ENCODE data around the gene IL34.

Gene IL34

GRCh38 chr16:70604407-70605282 is 41.7 kb upstream of the IL34 start:
- Histone ChIP-seq H3K4me1 (ENCODE audit: control extremely low read depth in 1 of 4, control insufficient read depth in 4 of 4, insufficient read depth in 4 of 4, low read length in 3 of 4) (no peaks in the 10 kb centered on the region), H3K4me3 (ENCODE audit: control insufficient read depth in 1 of 7, extremely low read depth in 1 of 7, insufficient read depth in 4 of 7, low read depth in 2 of 7, low read length in 6 of 7) (no peak overlapping the region), H3K27ac (ENCODE audit: insufficient read depth in 1 of 2, low read depth in 1 of 2, low read length in 2 of 2, poor library complexity in 1 of 2, severe bottlenecking in 2 of 2) (no peak overlapping the region), H3K9me3 (ENCODE audit: control extremely low read depth in 1 of 5, control insufficient read depth in 4 of 5, insufficient read depth in 2 of 5, low read depth in 1 of 5, low read length in 4 of 5) (no peaks in the 10 kb centered on the region), H3K36me3 (ENCODE audit: control insufficient read depth in 4 of 4, insufficient read depth in 4 of 4, low read length in 3 of 4) (no peaks in the 10 kb centered on the region), H3K27me3 (replicated peaks in 2 of 5; ENCODE audit: control insufficient read depth in 4 of 5, insufficient read depth in 5 of 5, low read length in 4 of 5) (no peaks in the 10 kb centered on the region)
- POLR2A ChIA-PET: interaction anchor here (0.6 kb wide), 1 partner anchor 1177 kb away, joined by 3 read pairs; no protein-coding TSS in a partner anchor
- CTCF ChIA-PET: no interaction called here
- DNase-seq: no peak
- WGBS (ENCODE audit: insufficient coverage): 92% methylated on average over 3 of the region's 8 CpGs

- no peak for DNase-seq
- Histone ChIP-seq H3K27me3 (replicated peaks in 2 of 5; ENCODE audit: control insufficient read depth in 4 of 5, insufficient read depth in 5 of 5, low read length in 4 of 5) (no peaks in the 10 kb centered on the region), H3K4me1 (ENCODE audit: control extremely low read depth in 1 of 4, control insufficient read depth in 4 of 4, insufficient read depth in 4 of 4, low read length in 3 of 4) (no peaks in the 10 kb centered on the region), H3K9me3 (ENCODE audit: control extremely low read depth in 1 of 5, control insufficient read depth in 4 of 5, insufficient read depth in 2 of 5, low read depth in 1 of 5, low read length in 4 of 5) (no peaks in the 10 kb centered on the region), H3K36me3 (ENCODE audit: control insufficient read depth in 4 of 4, insufficient read depth in 4 of 4, low read length in 3 of 4) (no peaks in the 10 kb centered on the region), H3K27ac (ENCODE audit: insufficient read depth in 1 of 2, low read depth in 1 of 2, low read length in 2 of 2, poor library complexity in 1 of 2, severe bottlenecking in 2 of 2) (no peak overlapping the region), H3K4me3 (ENCODE audit: control insufficient read depth in 1 of 7, extremely low read depth in 1 of 7, insufficient read depth in 4 of 7, low read depth in 2 of 7, low read length in 6 of 7) (no peak overlapping the region)
- ChIA-PET CTCF (no interaction called here), POLR2A (interaction anchor here (0.6 kb wide), 1 partner anchor 1178 kb away, joined by 3 read pairs; no protein-coding TSS in a partner anchor)
- 100% methylated on average over 1 of the region's 1 CpG for WGBS (ENCODE audit: insufficient coverage)
Measured at GRCh38 chr16:70605283-70605657, 41.1 kb upstream of the IL34 start.

- ChIA-PET CTCF (interaction anchor here (0.7 kb wide), 1 partner anchor 821 kb away, joined by 3 read pairs; no protein-coding TSS in a partner anchor), POLR2A (no interaction called here)
- WGBS (ENCODE audit: insufficient coverage): 96% methylated on average over 7 of the region's 7 CpGs
- Histone ChIP-seq H3K36me3 (ENCODE audit: control insufficient read depth in 4 of 4, insufficient read depth in 4 of 4, low read length in 3 of 4) (no peaks in the 10 kb centered on the region), H3K27me3 (replicated peaks in 2 of 5; ENCODE audit: control insufficient read depth in 4 of 5, insufficient read depth in 5 of 5, low read length in 4 of 5) (no peaks in the 10 kb centered on the region), H3K27ac (ENCODE audit: insufficient read depth in 1 of 2, low read depth in 1 of 2, low read length in 2 of 2, poor library complexity in 1 of 2, severe bottlenecking in 2 of 2) (no peak overlapping the region), H3K4me3 (ENCODE audit: control insufficient read depth in 1 of 7, extremely low read depth in 1 of 7, insufficient read depth in 4 of 7, low read depth in 2 of 7, low read length in 6 of 7) (no peak overlapping the region), H3K9me3 (ENCODE audit: control extremely low read depth in 1 of 5, control insufficient read depth in 4 of 5, insufficient read depth in 2 of 5, low read depth in 1 of 5, low read length in 4 of 5) (no peaks in the 10 kb centered on the region), H3K4me1 (ENCODE audit: control extremely low read depth in 1 of 4, control insufficient read depth in 4 of 4, insufficient read depth in 4 of 4, low read length in 3 of 4) (no peaks in the 10 kb centered on the region)
- no peak for DNase-seq
Measured at GRCh38 chr16:70608521-70608920, 37.8 kb upstream of the IL34 start.

- H3K4me3 ChIP-seq (ENCODE audit: control insufficient read depth in 1 of 7, extremely low read depth in 1 of 7, insufficient read depth in 4 of 7, low read depth in 2 of 7, low read length in 6 of 7): no peak overlapping the region
- H3K4me1 ChIP-seq (ENCODE audit: control extremely low read depth in 1 of 4, control insufficient read depth in 4 of 4, insufficient read depth in 4 of 4, low read length in 3 of 4): no peaks in the 10 kb centered on the region
- POLR2A ChIA-PET: no interaction called here
- WGBS (ENCODE audit: insufficient coverage): 94% methylated on average over 13 of the region's 18 CpGs
- no peaks in the 10 kb centered on the region for H3K9me3 ChIP-seq (ENCODE audit: control extremely low read depth in 1 of 5, control insufficient read depth in 4 of 5, insufficient read depth in 2 of 5, low read depth in 1 of 5, low read length in 4 of 5)
- H3K27ac ChIP-seq (ENCODE audit: insufficient read depth in 1 of 2, low read depth in 1 of 2, low read length in 2 of 2, poor library complexity in 1 of 2, severe bottlenecking in 2 of 2): no peak overlapping the region
- CTCF ChIA-PET: interaction anchor here (1.6 kb wide), 1 partner anchor 160 kb away, joined by 4 read pairs; no protein-coding TSS in a partner anchor
- H3K27me3 ChIP-seq (replicated peaks in 2 of 5; ENCODE audit: control insufficient read depth in 4 of 5, insufficient read depth in 5 of 5, low read length in 4 of 5): no peaks in the 10 kb centered on the region
- DNase-seq: no peak
- H3K36me3 ChIP-seq (ENCODE audit: control insufficient read depth in 4 of 4, insufficient read depth in 4 of 4, low read length in 3 of 4): no peaks in the 10 kb centered on the region
Measured at GRCh38 chr16:70610273-70611223, 35.8 kb upstream of the IL34 start.

GRCh38 chr16:70611224-70611598 is 35.1 kb upstream of the IL34 start:
- WGBS (ENCODE audit: insufficient coverage): 98% methylated on average over 4 of the region's 5 CpGs
- ChIA-PET POLR2A (no interaction called here), CTCF (interaction anchor here (1.6 kb wide), 1 partner anchor 160 kb away, joined by 4 read pairs; no protein-coding TSS in a partner anchor)
- H3K4me3 ChIP-seq (ENCODE audit: control insufficient read depth in 1 of 7, extremely low read depth in 1 of 7, insufficient read depth in 4 of 7, low read depth in 2 of 7, low read length in 6 of 7): no peak overlapping the region
- H3K9me3 ChIP-seq (ENCODE audit: control extremely low read depth in 1 of 5, control insufficient read depth in 4 of 5, insufficient read depth in 2 of 5, low read depth in 1 of 5, low read length in 4 of 5): no peaks in the 10 kb centered on the region
- no peak overlapping the region for H3K27ac ChIP-seq (ENCODE audit: insufficient read depth in 1 of 2, low read depth in 1 of 2, low read length in 2 of 2, poor library complexity in 1 of 2, severe bottlenecking in 2 of 2)
- H3K27me3 ChIP-seq (replicated peaks in 2 of 5; ENCODE audit: control insufficient read depth in 4 of 5, insufficient read depth in 5 of 5, low read length in 4 of 5): no peaks in the 10 kb centered on the region
- no peaks in the 10 kb centered on the region for H3K4me1 ChIP-seq (ENCODE audit: control extremely low read depth in 1 of 4, control insufficient read depth in 4 of 4, insufficient read depth in 4 of 4, low read length in 3 of 4)
- DNase-seq: no peak
- no peaks in the 10 kb centered on the region for H3K36me3 ChIP-seq (ENCODE audit: control insufficient read depth in 4 of 4, insufficient read depth in 4 of 4, low read length in 3 of 4)

- H3K9me3 ChIP-seq (ENCODE audit: control extremely low read depth in 1 of 5, control insufficient read depth in 4 of 5, insufficient read depth in 2 of 5, low read depth in 1 of 5, low read length in 4 of 5): no peaks in the 10 kb centered on the region
- H3K36me3 ChIP-seq (ENCODE audit: control insufficient read depth in 4 of 4, insufficient read depth in 4 of 4, low read length in 3 of 4): no peaks in the 10 kb centered on the region
- H3K4me1 ChIP-seq (ENCODE audit: control extremely low read depth in 1 of 4, control insufficient read depth in 4 of 4, insufficient read depth in 4 of 4, low read length in 3 of 4): no peaks in the 10 kb centered on the region
- DNase-seq: no peak
- ChIA-PET POLR2A (interaction anchor here (0.6 kb wide), 1 partner anchor 41 kb away, joined by 7 read pairs; no protein-coding TSS in a partner anchor), CTCF (interaction anchor here (1.6 kb wide), 1 partner anchor 159 kb away, joined by 4 read pairs; no protein-coding TSS in a partner anchor)
- WGBS (ENCODE audit: insufficient coverage): 93% methylated on average over 3 of the region's 4 CpGs
- no peak overlapping the region for H3K4me3 ChIP-seq (ENCODE audit: control insufficient read depth in 1 of 7, extremely low read depth in 1 of 7, insufficient read depth in 4 of 7, low read depth in 2 of 7, low read length in 6 of 7)
- no peak overlapping the region for H3K27ac ChIP-seq (ENCODE audit: insufficient read depth in 1 of 2, low read depth in 1 of 2, low read length in 2 of 2, poor library complexity in 1 of 2, severe bottlenecking in 2 of 2)
- H3K27me3 ChIP-seq (replicated peaks in 2 of 5; ENCODE audit: control insufficient read depth in 4 of 5, insufficient read depth in 5 of 5, low read length in 4 of 5): no peaks in the 10 kb centered on the region
Measured at GRCh38 chr16:70611785-70612303, 34.5 kb upstream of the IL34 start.

Measured in common myeloid progenitor, CD34-positive (primary cell).